ENCODE measurements around the gene SAG. TPM values are rescaled to one million over a fixed set of nuclear protein-coding genes. Genes with fewer than 3 reads are reported as not detected.

The SAG gene
- total and polyA plus RNA-seq, 2 of the 13 experiments (the other 11 are each of a cell fraction or from before 2014, with no cell fraction given): not detected

DNA sequence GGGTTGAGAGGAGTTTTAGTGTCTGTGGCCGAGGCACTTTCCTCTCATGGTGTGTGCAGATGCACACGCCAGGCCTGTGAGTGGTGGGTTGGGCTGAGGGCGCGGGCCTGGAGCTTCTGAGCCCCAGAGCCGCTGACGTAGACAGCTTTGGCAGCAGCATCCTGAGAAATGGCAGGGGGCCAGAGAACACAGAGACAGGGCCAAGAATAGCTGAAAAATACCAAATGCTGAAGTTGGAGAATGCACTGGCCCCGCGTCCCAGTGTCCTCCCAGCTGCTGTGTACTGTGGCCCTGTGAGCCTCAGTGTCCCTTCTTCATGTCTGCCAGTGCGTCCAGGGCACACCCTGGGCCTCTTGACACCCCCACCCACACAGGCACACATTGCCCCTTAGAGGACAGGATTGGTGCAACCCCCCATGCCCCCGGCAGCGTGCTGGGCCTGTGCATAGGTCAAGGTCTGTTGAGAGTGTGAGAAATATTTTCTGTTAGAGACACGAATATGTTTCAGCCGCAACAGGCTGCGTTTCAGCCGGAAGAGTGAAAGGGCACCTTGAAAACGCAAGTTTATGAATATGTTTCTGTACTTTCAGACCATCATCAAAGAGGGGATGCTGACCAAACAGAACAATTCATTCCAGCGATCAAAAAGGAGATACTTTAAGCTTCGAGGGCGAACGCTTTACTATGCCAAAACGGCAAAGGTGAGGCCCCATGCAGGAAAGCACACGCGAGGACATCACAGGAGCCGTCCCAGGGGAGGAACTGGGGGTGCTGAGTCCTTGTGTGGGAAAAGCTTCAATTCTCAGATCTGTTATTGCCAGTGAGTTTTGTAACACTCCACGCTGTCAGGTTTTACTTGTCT is 80.3 kb downstream of the SAG start (continued):
- TF ChIP-seq, protein P1, sequence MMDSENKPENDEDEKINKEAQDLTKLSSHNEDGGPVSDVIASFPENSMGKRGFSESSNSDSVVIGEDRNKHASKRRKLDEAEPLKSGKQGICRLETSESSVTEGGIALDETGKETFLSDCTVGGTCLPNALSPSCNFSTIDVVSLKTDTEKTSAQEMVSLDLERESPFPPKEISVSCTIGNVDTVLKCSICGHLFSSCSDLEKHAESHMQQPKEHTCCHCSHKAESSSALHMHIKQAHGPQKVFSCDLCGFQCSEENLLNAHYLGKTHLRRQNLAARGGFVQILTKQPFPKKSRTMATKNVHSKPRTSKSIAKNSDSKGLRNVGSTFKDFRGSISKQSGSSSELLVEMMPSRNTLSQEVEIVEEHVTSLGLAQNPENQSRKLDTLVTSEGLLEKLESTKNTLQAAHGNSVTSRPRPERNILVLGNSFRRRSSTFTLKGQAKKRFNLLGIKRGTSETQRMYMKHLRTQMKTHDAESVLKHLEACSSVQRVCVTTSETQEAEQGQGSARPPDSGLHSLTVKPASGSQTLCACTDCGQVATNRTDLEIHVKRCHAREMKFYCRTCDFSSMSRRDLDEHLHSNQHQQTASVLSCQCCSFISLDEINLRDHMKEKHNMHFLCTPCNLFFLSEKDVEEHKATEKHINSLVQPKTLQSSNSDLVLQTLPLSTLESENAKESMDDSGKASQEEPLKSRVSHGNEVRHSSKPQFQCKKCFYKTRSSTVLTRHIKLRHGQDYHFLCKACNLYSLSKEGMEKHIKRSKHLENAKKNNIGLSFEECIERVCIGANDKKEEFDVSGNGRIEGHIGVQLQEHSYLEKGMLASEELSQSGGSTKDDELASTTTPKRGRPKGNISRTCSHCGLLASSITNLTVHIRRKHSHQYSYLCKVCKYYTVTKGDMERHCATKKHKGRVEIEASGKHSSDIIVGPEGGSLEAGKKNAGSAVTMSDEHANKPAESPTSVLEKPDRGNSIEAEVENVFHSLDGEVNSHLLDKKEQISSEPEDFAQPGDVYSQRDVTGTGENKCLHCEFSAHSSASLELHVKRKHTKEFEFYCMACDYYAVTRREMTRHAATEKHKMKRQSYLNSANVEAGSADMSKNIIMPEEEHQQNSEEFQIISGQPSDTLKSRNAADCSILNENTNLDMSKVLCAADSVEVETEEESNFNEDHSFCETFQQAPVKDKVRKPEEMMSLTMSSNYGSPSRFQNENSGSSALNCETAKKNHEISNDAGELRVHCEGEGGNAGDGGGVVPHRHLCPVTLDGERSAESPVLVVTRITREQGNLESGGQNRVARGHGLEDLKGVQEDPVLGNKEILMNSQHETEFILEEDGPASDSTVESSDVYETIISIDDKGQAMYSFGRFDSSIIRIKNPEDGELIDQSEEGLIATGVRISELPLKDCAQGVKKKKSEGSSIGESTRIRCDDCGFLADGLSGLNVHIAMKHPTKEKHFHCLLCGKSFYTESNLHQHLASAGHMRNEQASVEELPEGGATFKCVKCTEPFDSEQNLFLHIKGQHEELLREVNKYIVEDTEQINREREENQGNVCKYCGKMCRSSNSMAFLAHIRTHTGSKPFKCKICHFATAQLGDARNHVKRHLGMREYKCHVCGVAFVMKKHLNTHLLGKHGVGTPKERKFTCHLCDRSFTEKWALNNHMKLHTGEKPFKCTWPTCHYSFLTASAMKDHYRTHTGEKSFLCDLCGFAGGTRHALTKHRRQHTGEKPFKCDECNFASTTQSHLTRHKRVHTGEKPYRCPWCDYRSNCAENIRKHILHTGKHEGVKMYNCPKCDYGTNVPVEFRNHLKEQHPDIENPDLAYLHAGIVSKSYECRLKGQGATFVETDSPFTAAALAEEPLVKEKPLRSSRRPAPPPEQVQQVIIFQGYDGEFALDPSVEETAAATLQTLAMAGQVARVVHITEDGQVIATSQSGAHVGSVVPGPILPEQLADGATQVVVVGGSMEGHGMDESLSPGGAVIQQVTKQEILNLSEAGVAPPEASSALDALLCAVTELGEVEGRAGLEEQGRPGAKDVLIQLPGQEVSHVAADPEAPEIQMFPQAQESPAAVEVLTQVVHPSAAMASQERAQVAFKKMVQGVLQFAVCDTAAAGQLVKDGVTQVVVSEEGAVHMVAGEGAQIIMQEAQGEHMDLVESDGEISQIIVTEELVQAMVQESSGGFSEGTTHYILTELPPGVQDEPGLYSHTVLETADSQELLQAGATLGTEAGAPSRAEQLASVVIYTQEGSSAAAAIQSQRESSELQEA (CRISPR knock-in tag; IDR thresholded peaks at IDR 0.05; ENCODE audit: not compliant biosample characterization): peak; percentile 58
- TF ChIP-seq CBX1 (IDR thresholded peaks at IDR 0.05; ENCODE audit: low read depth): no peak
- TF ChIP-seq, protein P2, sequence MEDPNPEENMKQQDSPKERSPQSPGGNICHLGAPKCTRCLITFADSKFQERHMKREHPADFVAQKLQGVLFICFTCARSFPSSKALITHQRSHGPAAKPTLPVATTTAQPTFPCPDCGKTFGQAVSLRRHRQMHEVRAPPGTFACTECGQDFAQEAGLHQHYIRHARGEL (CRISPR knock-in tag; IDR thresholded peaks at IDR 0.05): no peak
- peak; percentile 67; the same call in 1 of the 2 replicates for TF ChIP-seq ZBTB20 (CRISPR knock-in tag; IDR thresholded peaks at IDR 0.05; ENCODE audit: borderline replicate concordance, low read depth)
- TF ChIP-seq CENPT (CRISPR knock-in tag; IDR thresholded peaks at IDR 0.05; ENCODE audit: low read depth): no peak
- peak; percentile 77; the same call in 1 of the 2 replicates for TF ChIP-seq CHD4 (IDR thresholded peaks at IDR 0.05; ENCODE audit: borderline replicate concordance, low read length)
- TF ChIP-seq, protein P3, sequence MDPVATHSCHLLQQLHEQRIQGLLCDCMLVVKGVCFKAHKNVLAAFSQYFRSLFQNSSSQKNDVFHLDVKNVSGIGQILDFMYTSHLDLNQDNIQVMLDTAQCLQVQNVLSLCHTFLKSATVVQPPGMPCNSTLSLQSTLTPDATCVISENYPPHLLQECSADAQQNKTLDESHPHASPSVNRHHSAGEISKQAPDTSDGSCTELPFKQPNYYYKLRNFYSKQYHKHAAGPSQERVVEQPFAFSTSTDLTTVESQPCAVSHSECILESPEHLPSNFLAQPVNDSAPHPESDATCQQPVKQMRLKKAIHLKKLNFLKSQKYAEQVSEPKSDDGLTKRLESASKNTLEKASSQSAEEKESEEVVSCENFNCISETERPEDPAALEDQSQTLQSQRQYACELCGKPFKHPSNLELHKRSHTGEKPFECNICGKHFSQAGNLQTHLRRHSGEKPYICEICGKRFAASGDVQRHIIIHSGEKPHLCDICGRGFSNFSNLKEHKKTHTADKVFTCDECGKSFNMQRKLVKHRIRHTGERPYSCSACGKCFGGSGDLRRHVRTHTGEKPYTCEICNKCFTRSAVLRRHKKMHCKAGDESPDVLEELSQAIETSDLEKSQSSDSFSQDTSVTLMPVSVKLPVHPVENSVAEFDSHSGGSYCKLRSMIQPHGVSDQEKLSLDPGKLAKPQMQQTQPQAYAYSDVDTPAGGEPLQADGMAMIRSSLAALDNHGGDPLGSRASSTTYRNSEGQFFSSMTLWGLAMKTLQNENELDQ (CRISPR knock-in tag; IDR thresholded peaks at IDR 0.05; ENCODE audit: borderline replicate concordance): no peak
- no peak for TF ChIP-seq ONECUT2 (CRISPR knock-in tag; IDR thresholded peaks at IDR 0.05)
- TF ChIP-seq ZNF558 (CRISPR knock-in tag; IDR thresholded peaks at IDR 0.05; ENCODE audit: borderline replicate concordance): no peak
- TF ChIP-seq ZNF552 (CRISPR knock-in tag; IDR thresholded peaks at IDR 0.05; ENCODE audit: borderline replicate concordance): no peak
- TF ChIP-seq ZNF33B (CRISPR knock-in tag; IDR thresholded peaks at IDR 0.05): peak; percentile 86
- TF ChIP-seq ZNF652 (CRISPR knock-in tag; IDR thresholded peaks at IDR 0.05; ENCODE audit: borderline replicate concordance, low read depth): no peak
- no peak for TF ChIP-seq LCORL (IDR thresholded peaks at IDR 0.05)
- peak; percentile 95 for TF ChIP-seq LCORL (CRISPR knock-in tag; IDR thresholded peaks at IDR 0.05)
- TF ChIP-seq, protein P4, sequence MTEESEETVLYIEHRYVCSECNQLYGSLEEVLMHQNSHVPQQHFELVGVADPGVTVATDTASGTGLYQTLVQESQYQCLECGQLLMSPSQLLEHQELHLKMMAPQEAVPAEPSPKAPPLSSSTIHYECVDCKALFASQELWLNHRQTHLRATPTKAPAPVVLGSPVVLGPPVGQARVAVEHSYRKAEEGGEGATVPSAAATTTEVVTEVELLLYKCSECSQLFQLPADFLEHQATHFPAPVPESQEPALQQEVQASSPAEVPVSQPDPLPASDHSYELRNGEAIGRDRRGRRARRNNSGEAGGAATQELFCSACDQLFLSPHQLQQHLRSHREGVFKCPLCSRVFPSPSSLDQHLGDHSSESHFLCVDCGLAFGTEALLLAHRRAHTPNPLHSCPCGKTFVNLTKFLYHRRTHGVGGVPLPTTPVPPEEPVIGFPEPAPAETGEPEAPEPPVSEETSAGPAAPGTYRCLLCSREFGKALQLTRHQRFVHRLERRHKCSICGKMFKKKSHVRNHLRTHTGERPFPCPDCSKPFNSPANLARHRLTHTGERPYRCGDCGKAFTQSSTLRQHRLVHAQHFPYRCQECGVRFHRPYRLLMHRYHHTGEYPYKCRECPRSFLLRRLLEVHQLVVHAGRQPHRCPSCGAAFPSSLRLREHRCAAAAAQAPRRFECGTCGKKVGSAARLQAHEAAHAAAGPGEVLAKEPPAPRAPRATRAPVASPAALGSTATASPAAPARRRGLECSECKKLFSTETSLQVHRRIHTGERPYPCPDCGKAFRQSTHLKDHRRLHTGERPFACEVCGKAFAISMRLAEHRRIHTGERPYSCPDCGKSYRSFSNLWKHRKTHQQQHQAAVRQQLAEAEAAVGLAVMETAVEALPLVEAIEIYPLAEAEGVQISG (CRISPR knock-in tag; IDR thresholded peaks at IDR 0.05): peak; percentile 56; the same call in 1 of the 2 replicates
